C1 segment of cervical spinal cord (tissue), 14 donors: ENCODE data around the gene HNRNPA1L2.
"Not testable (repeated sequence)": the region's sequence is repeated elsewhere in the genome, so short reads cannot be mapped to it uniquely, and the experiment has no call there.

Experiments used
- DNase-seq, 14 donors: peaks; one replicate each; lab custom pipeline; 2025; lab: John Stamatoyannopoulos, UW

HNRNPA1L2 gene

GRCh38 chr13:52642131-52642530, at the start of gene HNRNPA1L2:
Gene HNRNPA1L2 (plus strand): TSS chr13:52642431. CDS start chr13:52642493, 62 bp downstream.
- no peak for DNase-seq

DNA sequence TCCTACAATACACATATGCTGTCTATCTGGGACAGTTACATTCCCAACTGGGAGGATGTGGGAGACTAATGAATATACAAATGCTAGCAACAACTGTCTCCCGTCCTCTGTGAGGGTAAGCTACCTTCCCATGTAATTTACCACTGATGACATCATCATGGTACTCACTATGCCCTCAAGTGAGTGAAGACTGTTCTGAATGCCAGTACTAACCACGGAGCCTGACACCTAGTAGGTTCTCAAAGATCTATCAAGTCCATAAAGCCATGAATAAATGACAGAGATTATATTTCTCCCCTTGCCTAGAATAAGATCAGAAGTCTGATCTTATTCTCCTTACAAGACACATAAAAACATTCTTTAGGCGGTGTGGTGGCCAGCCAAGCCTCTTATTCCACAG, 49.1 kb upstream of the HNRNPA1L2 start:
- DNase-seq: not testable (repeated sequence)

DNA sequence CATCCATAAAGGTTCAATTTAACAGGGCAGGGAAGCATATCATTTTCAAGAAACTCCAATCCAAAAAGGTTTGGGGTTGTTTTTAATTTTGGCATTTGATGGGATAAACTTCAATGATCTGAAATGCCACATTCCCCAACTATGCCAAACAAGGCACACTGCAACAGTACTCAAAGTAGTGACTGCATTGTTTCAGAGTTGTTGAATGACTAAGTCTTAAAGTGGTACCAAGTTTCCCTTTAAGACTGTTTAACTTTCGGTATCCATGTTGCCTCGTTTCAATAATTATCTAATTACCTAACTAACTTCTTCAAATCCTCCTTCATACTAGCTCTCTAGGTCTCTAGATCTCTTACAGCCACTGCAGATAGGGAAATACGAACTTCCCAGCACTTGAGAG, 48.4 kb upstream of the HNRNPA1L2 start:
- DNase-seq: not testable (repeated sequence)

- DNase-seq: not testable (repeated sequence)
These were observed 47.9 kb upstream of the HNRNPA1L2 start for GRCh38 chr13:52594295-52594694.

DNA sequence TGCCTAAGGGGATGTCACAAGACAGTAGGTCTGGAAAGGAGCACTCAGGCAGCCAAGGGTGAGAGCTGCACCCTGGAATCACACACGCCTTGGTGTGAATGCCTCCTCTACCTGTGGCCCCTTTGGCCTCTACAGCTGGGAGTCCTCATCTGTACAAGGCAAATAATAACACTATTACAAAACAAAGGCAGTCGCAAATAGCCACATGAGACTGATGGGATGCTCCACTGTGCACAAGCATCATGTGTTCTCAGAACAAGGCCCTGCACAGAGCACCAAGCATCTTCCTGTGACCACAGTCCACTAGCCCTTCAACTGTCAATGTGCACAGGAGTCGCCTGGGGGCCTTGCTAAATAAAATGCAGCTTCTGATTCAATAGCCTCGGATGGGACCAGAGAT, 44.6 kb upstream of the HNRNPA1L2 start:
- no peak for DNase-seq

GRCh38 chr13:52599037-52599847, 43.0 kb upstream of the HNRNPA1L2 start:
- DNase-seq: no peak

- DNase-seq: peak in 10 of 14 donors; percentile 23 to 77 (median 45)
These were observed 42.2 kb upstream of the HNRNPA1L2 start for GRCh38 chr13:52599848-52600603.

DNA sequence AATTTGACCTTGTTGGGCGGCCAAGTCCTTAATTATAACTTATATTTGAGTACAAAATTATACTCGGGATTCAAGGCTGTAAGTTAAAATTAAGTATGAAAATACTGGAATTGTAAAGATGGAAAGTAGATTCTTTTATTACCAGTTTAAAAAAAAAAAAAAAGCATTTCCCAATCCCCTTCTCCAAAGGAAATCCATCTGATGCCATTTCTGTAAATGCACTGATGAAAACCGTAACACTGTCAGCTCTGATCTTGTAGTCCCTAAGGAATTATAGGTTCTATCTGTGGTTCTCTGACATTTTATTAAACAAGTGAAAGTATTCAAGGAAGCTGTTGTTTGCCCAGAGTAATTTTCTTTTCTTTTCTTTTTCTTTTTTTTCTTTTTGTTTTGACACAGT, 41.6 kb upstream of the HNRNPA1L2 start:
- DNase-seq: peak in 1 of 14 donors; percentile 15

DNA sequence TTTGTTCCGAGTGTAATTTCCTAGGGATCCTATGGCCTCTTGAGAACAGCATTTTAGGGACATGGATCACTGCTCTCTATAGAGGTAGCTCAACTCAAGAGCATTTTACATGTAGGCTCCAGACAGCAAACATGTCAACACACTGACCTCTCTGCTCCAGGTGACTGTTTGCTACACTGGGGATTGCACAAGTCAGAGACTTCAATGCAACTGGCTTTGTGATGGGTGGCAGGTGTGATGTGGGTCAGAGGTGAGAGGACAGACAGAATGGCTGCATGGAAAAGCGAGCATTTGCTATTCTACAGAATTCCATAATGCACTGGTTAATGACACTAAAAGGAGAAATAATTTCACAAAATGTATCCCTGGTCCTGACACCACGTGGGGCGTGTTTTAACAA, 38.9 kb upstream of the HNRNPA1L2 start:
- not testable (repeated sequence) for DNase-seq

GRCh38 chr13:52606126-52606525, 36.1 kb upstream of the HNRNPA1L2 start:
- DNase-seq: not testable (repeated sequence)

DNA sequence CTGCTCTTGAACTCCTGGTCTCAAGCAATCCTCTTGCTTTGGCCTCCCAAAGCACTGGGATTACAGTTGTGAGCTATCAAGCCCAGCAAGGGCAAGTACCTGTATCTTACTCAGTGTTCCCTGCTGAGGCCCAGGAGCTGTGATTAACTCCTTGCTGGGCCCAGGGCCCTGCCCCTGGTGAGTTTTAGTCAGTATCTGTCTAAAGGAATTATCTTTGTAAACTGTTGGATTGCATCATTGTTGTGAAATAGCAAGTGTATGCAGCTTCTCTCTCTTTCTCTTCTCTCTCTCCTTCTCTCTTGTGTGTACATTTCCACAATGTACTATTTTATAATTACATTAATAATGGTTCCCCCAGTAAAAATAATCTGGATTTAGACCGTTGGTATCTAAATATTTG, 35.4 kb upstream of the HNRNPA1L2 start:
- DNase-seq: not testable (repeated sequence)

GRCh38 chr13:52608184-52608583, 34.0 kb upstream of the HNRNPA1L2 start:
- not testable (repeated sequence) for DNase-seq

- DNase-seq: peak in 6 of 14 donors; percentile 3 to 51 (median 20)
These were observed 33.1 kb upstream of the HNRNPA1L2 start for GRCh38 chr13:52609013-52609606.

DNA sequence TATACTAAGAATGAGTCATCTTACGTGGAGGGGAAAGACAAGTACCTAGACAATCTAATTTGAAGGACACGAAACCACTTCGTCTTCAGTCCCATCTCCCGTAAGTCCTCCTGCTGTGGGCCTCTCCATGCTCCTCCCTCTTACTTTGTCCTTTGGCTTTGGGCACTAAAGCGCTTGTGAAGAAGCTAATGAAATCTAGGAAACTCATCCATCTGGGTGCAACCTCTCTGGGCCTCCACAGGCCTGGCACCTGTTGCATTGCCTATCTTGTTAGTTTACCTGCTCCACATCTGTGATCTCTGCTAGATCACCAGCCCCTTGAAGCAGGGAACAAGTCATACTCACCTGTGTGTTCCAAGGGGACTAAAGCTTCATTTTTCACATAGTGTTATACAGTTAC, 32.1 kb upstream of the HNRNPA1L2 start:
- DNase-seq: not testable (repeated sequence)

- DNase-seq: no peak
These were observed 27.0 kb upstream of the HNRNPA1L2 start for GRCh38 chr13:52615134-52615801.

DNA sequence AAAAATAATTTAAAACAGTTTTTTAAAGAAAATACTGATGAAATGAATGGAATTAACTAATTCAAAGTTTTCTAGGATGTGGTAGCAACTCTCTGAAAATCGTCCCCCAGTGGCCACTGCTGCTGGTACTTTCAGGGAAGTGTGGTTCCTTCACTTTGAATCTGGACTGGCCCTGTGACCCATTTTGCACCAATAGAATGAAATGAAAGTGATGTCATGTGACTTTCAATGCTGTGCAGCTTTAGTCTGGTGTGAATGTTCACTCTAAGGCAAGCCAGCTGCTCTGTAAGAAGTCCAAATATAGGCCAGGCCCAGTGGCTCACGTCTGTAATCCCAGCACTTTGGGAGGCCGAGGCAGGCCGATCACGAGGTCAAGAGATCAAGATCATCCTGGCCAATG, 26.4 kb upstream of the HNRNPA1L2 start:
- DNase-seq: no peak

GRCh38 chr13:52617070-52618060, 24.9 kb upstream of the HNRNPA1L2 start:
- peak; percentile 18 to 90 (median 68) for DNase-seq

- DNase-seq: not testable (repeated sequence)
These were observed 11.0 kb upstream of the HNRNPA1L2 start for GRCh38 chr13:52631083-52631690.

GRCh38 chr13:52638666-52639328, 3.4 kb upstream of the HNRNPA1L2 start:
- DNase-seq: no peak
